ENCODE data around the gene ASAH2.
"Not testable (repeated sequence)": the region's sequence is repeated elsewhere in the genome, so short reads cannot be mapped to it uniquely, and the experiment has no call there.

The ASAH2 gene

GRCh38 chr10:50279489-50279888 lies 28.2 kb upstream of the ASAH2 start:
- Mint-ChIP-seq H3K4me1 (no peaks in the 10 kb centered on the region), H3K4me3 (no peak overlapping the region), H3K36me3 (no peaks in the 10 kb centered on the region), H3K9me3 (no peaks in the 10 kb centered on the region), H3K27me3 (peaks cover 43% of the 10 kb centered on the region), H3K27ac (no peak overlapping the region)
- CTCF ChIA-PET = interaction anchor here (1.0 kb wide), 1 partner anchor 32 kb away, joined by 3 read pairs; no protein-coding TSS in a partner anchor
- no peak for DNase-seq

GRCh38 chr10:50275650-50276235 lies 24.4 kb upstream of the ASAH2 start:
- Mint-ChIP-seq H3K27ac (no peak overlapping the region), H3K9me3 (no peaks in the 10 kb centered on the region), H3K36me3 (no peaks in the 10 kb centered on the region), H3K4me3 (no peak overlapping the region), H3K4me1 (no peaks in the 10 kb centered on the region), H3K27me3 (peaks cover 36% of the 10 kb centered on the region)
- peak; percentile 49 for DNase-seq
- CTCF ChIA-PET = interaction anchor here (0.6 to 1.8 kb wide), 10 partner anchors 9 to 681 kb away, joined by 3 to 7 read pairs (median 4); partner anchors contain the start of gene ASAH2

- no peak for DNase-seq
- Mint-ChIP-seq H3K36me3 (no peaks in the 10 kb centered on the region), H3K4me3 (no peak overlapping the region), H3K9me3 (no peaks in the 10 kb centered on the region), H3K4me1 (no peaks in the 10 kb centered on the region), H3K27ac (no peak overlapping the region), H3K27me3 (peaks cover 16% of the 10 kb centered on the region)
- CTCF ChIA-PET = no interaction called here
These were observed 21.2 kb upstream of the ASAH2 start for GRCh38 chr10:50272531-50272930.

GRCh38 chr10:50271564-50272250 lies 20.4 kb upstream of the ASAH2 start:
- CTCF ChIA-PET = no interaction called here
- Mint-ChIP-seq H3K36me3 (no peaks in the 10 kb centered on the region), H3K27me3 (peaks cover 16% of the 10 kb centered on the region), H3K4me3 (no peak overlapping the region), H3K4me1 (no peaks in the 10 kb centered on the region), H3K9me3 (no peaks in the 10 kb centered on the region), H3K27ac (no peak overlapping the region)
- no peak for DNase-seq

- H3K27ac Mint-ChIP-seq = not testable (repeated sequence)
These were observed 16.6 kb upstream of the ASAH2 start for GRCh38 chr10:50267877-50268276.

GRCh38 chr10:50262625-50263024 lies 11.3 kb upstream of the ASAH2 start:
- H3K4me3 Mint-ChIP-seq, CTCF ChIA-PET, H3K4me1 Mint-ChIP-seq, H3K36me3 Mint-ChIP-seq, DNase-seq, H3K27ac Mint-ChIP-seq, H3K9me3 Mint-ChIP-seq: not testable (repeated sequence)
- peaks cover 33% of the 10 kb centered on the region for H3K27me3 Mint-ChIP-seq

More at GRCh38 chr10:50267877-50268276, 16.6 kb upstream of the ASAH2 start:
- CTCF ChIA-PET, H3K9me3 Mint-ChIP-seq, H3K4me1 Mint-ChIP-seq, H3K36me3 Mint-ChIP-seq, H3K4me3 Mint-ChIP-seq, DNase-seq: not testable (repeated sequence)
- peaks cover 21% of the 10 kb centered on the region for H3K27me3 Mint-ChIP-seq

GRCh38 chr10:50260791-50261281 lies 9.5 kb upstream of the ASAH2 start:
- Mint-ChIP-seq H3K27ac (no peak overlapping the region), H3K9me3 (no peaks in the 10 kb centered on the region), H3K4me1 (peaks cover 8% of the 10 kb centered on the region), H3K4me3 (no peak overlapping the region), H3K27me3 (peaks cover 30% of the 10 kb centered on the region), H3K36me3 (no peaks in the 10 kb centered on the region)
- CTCF ChIA-PET = interaction anchor here (0.7 kb wide), 1 partner anchor 666 kb away, joined by 6 read pairs; no protein-coding TSS in a partner anchor
- DNase-seq = no peak

- H3K27me3 Mint-ChIP-seq = peaks cover 31% of the 10 kb centered on the region
These were observed 3.2 kb upstream of the ASAH2 start for GRCh38 chr10:50254479-50254878.

GRCh38 chr10:50250096-50250854 lies 1.0 kb downstream of the ASAH2 start:
- H3K9me3 Mint-ChIP-seq = no peaks in the 10 kb centered on the region
- H3K27ac Mint-ChIP-seq = no peak overlapping the region
- no peak overlapping the region for H3K4me3 Mint-ChIP-seq
- H3K27me3 Mint-ChIP-seq = peaks cover 28% of the 10 kb centered on the region
- H3K4me1 Mint-ChIP-seq = no peaks in the 10 kb centered on the region
- CTCF ChIA-PET = interaction anchor here (1.2 kb wide), 1 partner anchor 25 kb away, joined by 3 read pairs; no protein-coding TSS in a partner anchor
- H3K36me3 Mint-ChIP-seq = no peaks in the 10 kb centered on the region
- no peak for DNase-seq

More at GRCh38 chr10:50254479-50254878, 3.2 kb upstream of the ASAH2 start:
- H3K4me3 Mint-ChIP-seq = no peak overlapping the region
- no peaks in the 10 kb centered on the region for H3K9me3 Mint-ChIP-seq
- no peaks in the 10 kb centered on the region for H3K4me1 Mint-ChIP-seq
- H3K27ac Mint-ChIP-seq = no peak overlapping the region
- CTCF ChIA-PET = interaction anchor here (1.0 kb wide), 1 partner anchor 21 kb away, joined by 4 read pairs; no protein-coding TSS in a partner anchor
- no peaks in the 10 kb centered on the region for H3K36me3 Mint-ChIP-seq
- DNase-seq = no peak

- H3K9me3 Mint-ChIP-seq = no peaks in the 10 kb centered on the region
- no peaks in the 10 kb centered on the region for H3K36me3 Mint-ChIP-seq
- DNase-seq = no peak
These were observed 2.7 kb downstream of the ASAH2 start for GRCh38 chr10:50248598-50248997.

GRCh38 chr10:50248062-50248461 lies 3.3 kb downstream of the ASAH2 start:
- no peak for DNase-seq
- Mint-ChIP-seq H3K27me3 (peaks cover 24% of the 10 kb centered on the region), H3K9me3 (no peaks in the 10 kb centered on the region), H3K4me3 (no peak overlapping the region), H3K4me1 (no peaks in the 10 kb centered on the region), H3K27ac (no peak overlapping the region), H3K36me3 (no peaks in the 10 kb centered on the region)
- CTCF ChIA-PET = no interaction called here

More at GRCh38 chr10:50248598-50248997, 2.7 kb downstream of the ASAH2 start:
- no peak overlapping the region for H3K27ac Mint-ChIP-seq
- no peaks in the 10 kb centered on the region for H3K4me1 Mint-ChIP-seq
- H3K27me3 Mint-ChIP-seq = peaks cover 25% of the 10 kb centered on the region
- CTCF ChIA-PET = no interaction called here
- H3K4me3 Mint-ChIP-seq = no peak overlapping the region

- no peak overlapping the region for H3K4me3 Mint-ChIP-seq
- H3K27ac Mint-ChIP-seq = no peak overlapping the region
- H3K9me3 Mint-ChIP-seq = no peaks in the 10 kb centered on the region
- CTCF ChIA-PET = no interaction called here
- H3K27me3 Mint-ChIP-seq = peaks cover 13% of the 10 kb centered on the region
- no peaks in the 10 kb centered on the region for H3K36me3 Mint-ChIP-seq
- no peaks in the 10 kb centered on the region for H3K4me1 Mint-ChIP-seq
- no peak for DNase-seq
These were observed 7.1 kb downstream of the ASAH2 start for GRCh38 chr10:50244201-50244600.

GRCh38 chr10:50242777-50243176 lies 8.5 kb downstream of the ASAH2 start:
- Mint-ChIP-seq H3K27me3 (peaks cover 11% of the 10 kb centered on the region), H3K4me3 (no peak overlapping the region), H3K27ac (no peak overlapping the region), H3K36me3 (no peaks in the 10 kb centered on the region), H3K9me3 (no peaks in the 10 kb centered on the region), H3K4me1 (no peaks in the 10 kb centered on the region)
- CTCF ChIA-PET = no interaction called here
- no peak for DNase-seq

GRCh38 chr10:50241478-50241877 lies 9.8 kb downstream of the ASAH2 start:
- peaks cover 11% of the 10 kb centered on the region for H3K27me3 Mint-ChIP-seq
- H3K27ac Mint-ChIP-seq, H3K4me1 Mint-ChIP-seq, DNase-seq, H3K36me3 Mint-ChIP-seq, H3K9me3 Mint-ChIP-seq, H3K4me3 Mint-ChIP-seq, CTCF ChIA-PET: not testable (repeated sequence)
